Sigmoid colon (tissue), 7 donors: ENCODE data around the gene ENPP1. TPM values are rescaled to one million over a fixed set of nuclear protein-coding genes. Genes with fewer than 3 reads are reported as not detected.

Source experiments
- DNase-seq: peaks from one replicate; pipeline ENCODE4 v3.0.0-alpha.2; 2019
- H3K27ac ChIP-seq, 4 donors: fragments of 200-600 bp; sonication (generic); one replicate each; pipeline ENCODE4 v1.5.1; 2016 to 2019; ENCODE audit warnings: mild to moderate bottlenecking in 1 of 4
- H3K27me3 ChIP-seq, 3 donors: fragments of 200-600 bp; sonication (generic); one replicate each; pipeline ENCODE4 v1.5.1; 2019; ENCODE audit warnings: mild to moderate bottlenecking in 1 of 3
- H3K36me3 ChIP-seq, 4 donors: fragments of 200-600 bp; sonication (generic); one replicate each; pipeline ENCODE4 v1.5.1; 2016 to 2019
- H3K4me1 ChIP-seq, 4 donors: fragments of 200-600 bp; sonication (generic); one replicate each; pipeline ENCODE4 v1.5.1; 2017 to 2019
- H3K4me3 ChIP-seq, 4 donors: fragments of 200-600 bp; sonication (generic); one replicate each; pipeline ENCODE4 v1.5.1; 2017 to 2019; ENCODE audit warnings: mild to moderate bottlenecking in 2 of 4, moderate library complexity in 1 of 4
- H3K9me3 ChIP-seq, 4 donors: fragments of 200-600 bp in 3 of 4; sonication (generic) in 3 of 4; one replicate each; pipeline versions ENCODE4 v1.5.1 to v1.6.1; 2013 to 2019
- EP300 ChIP-seq, 4 donors: sonication (generic); formaldehyde crosslinking; IDR thresholded peaks; one replicate each; pipeline ENCODE4 v1.6.1; 2017; ENCODE audit warnings: antibody characterized with exemption in 4 of 4
- POLR2A ChIP-seq, 2 donors: fragments of 450-650 bp; IDR thresholded peaks; one replicate each; pipeline ENCODE4 v1.6.1; 2016; ENCODE audit warnings: antibody characterized with exemption in 2 of 2, mild to moderate bottlenecking in 2 of 2, moderate library complexity in 2 of 2
- POLR2AphosphoS5 ChIP-seq, 4 donors: sonication (generic); formaldehyde crosslinking; IDR thresholded peaks; one replicate each; pipeline ENCODE4 v1.6.1; 2017; ENCODE audit warnings: antibody characterized with exemption in 4 of 4
- WGBS, 2 donors: extraction: QIAGEN DNeasy Blood & Tissue Kit; methylation state at CpG; one replicate each; pipeline ENCODE4 v1.1.7; 2013; 5-methylcytosine and 5-hydroxymethylcytosine counted together
- intact Hi-C: fragments of 100-400 bp; cut with DNase I; formaldehyde crosslinking; loops from one replicate; pipeline ENCODE4 v1.15.1; 2023
- polyA plus RNA-seq, 3 donors: library from polyadenylated mRNA; stranded (reverse); fragments of 200-250 nt; gene quantifications; one replicate each; pipeline ENCODE4 v1.2.3, GENCODE V29; 2013
- total RNA-seq, 4 donors: library from RNA; depleted of rRNA; stranded (reverse); fragments of >200 nt; gene quantifications; one replicate each; pipeline ENCODE4 v1.1.0, GENCODE V29; 2016
- TF ChIP-seq, protein P1 (sequence below), 4 experiments: fragments of 450-650 bp in 3 of 4; fragments of 200-600 bp in 1 of 4; IDR thresholded peaks; one replicate each; pipeline ENCODE4 v1.5.1; 2016 to 2019; ENCODE audit warnings: antibody characterized with exemption in 4 of 4, mild to moderate bottlenecking in 3 of 4, moderate library complexity in 2 of 4
- donor health status: healthy with polysubstance abuse.
- donor health status: Bipolar disorder and iron deficiency.
- donor health status: healthy.

Gene ENPP1
- total and polyA plus RNA-seq, 7 donors: 1.2 to 7.2 (median 3.6) TPM

DNA sequence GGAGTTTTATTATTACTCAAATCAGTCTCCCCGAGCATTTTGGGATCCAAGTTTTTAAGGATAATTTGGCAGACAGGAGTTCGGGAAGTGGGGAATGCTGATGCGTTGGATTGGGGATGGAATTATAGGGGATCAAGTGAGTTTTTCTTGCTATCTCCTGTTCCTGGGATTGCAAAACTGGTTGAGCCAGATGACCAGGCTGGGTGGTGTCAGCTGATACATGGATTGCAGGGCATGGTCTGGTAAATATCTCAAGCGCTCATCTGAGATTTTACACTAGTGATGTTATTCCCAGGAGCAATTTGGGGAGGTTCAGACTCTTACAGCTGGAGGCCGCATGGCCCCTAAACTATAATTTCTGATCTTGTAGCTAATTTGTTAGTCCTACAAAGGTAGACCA lies 54.7 kb downstream of the ENPP1 start:
- Histone ChIP-seq H3K36me3 (no peaks in the 10 kb centered on the region), H3K4me3 (no peak overlapping the region), H3K4me1 (peaks cover 0 to 6% (median 0%) of the 10 kb centered on the region in 4 donors), H3K27me3 (no peaks in the 10 kb centered on the region), H3K9me3 (no peaks in the 10 kb centered on the region), H3K27ac (no peak overlapping the region)
- intact Hi-C loops: no loop called here
- 49 to 82% methylated on average over 5 of the region's 5 CpGs for WGBS, 2 donors
- TF ChIP-seq POLR2AphosphoS5 (IDR thresholded peaks at IDR 0.05): no peak
- no peak for TF ChIP-seq EP300 (IDR thresholded peaks at IDR 0.05)
- no peak for TF ChIP-seq POLR2A (IDR thresholded peaks at IDR 0.05)
- TF ChIP-seq, protein P1, sequence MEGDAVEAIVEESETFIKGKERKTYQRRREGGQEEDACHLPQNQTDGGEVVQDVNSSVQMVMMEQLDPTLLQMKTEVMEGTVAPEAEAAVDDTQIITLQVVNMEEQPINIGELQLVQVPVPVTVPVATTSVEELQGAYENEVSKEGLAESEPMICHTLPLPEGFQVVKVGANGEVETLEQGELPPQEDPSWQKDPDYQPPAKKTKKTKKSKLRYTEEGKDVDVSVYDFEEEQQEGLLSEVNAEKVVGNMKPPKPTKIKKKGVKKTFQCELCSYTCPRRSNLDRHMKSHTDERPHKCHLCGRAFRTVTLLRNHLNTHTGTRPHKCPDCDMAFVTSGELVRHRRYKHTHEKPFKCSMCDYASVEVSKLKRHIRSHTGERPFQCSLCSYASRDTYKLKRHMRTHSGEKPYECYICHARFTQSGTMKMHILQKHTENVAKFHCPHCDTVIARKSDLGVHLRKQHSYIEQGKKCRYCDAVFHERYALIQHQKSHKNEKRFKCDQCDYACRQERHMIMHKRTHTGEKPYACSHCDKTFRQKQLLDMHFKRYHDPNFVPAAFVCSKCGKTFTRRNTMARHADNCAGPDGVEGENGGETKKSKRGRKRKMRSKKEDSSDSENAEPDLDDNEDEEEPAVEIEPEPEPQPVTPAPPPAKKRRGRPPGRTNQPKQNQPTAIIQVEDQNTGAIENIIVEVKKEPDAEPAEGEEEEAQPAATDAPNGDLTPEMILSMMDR (IDR thresholded peaks at IDR 0.05): no peak
- DNase-seq: no peak

DNA sequence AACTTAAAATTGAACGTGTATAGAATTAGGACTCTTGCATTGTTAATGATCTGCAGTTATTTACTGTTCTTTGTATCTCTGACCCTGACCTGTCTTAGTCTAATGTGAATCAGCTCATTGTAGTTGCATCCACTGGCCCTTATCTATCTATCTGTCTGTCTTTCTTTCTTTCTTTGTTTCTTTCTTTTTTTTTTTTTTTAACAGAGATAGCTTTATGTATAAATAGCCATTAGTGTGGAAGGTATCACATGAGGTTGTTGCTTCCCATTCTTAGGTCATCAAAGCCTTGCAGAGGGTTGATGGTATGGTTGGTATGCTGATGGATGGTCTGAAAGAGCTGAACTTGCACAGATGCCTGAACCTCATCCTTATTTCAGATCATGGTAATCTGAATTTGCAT lies 59.9 kb downstream of the ENPP1 start:
- intact Hi-C loops: no loop called here
- H3K27ac ChIP-seq: no peak overlapping the region
- no peak for TF ChIP-seq POLR2AphosphoS5 (IDR thresholded peaks at IDR 0.05)
- TF ChIP-seq POLR2A (IDR thresholded peaks at IDR 0.05): no peak
- no peak for TF ChIP-seq EP300 (IDR thresholded peaks at IDR 0.05)
- TF ChIP-seq, protein P1 (IDR thresholded peaks at IDR 0.05): no peak
- 74 to 92% methylated on average over 1 of the region's 1 CpG for WGBS, 2 donors
- H3K9me3 ChIP-seq: no peaks in the 10 kb centered on the region
- H3K27me3 ChIP-seq: no peaks in the 10 kb centered on the region
- no peak for DNase-seq
- H3K4me3 ChIP-seq: no peak overlapping the region
- H3K36me3 ChIP-seq: no peaks in the 10 kb centered on the region
- H3K4me1 ChIP-seq: peaks cover 0 to 6% (median 0%) of the 10 kb centered on the region in 4 donors

GRCh38 chr6:131868836-131869235 lies 61.0 kb downstream of the ENPP1 start:
- 93% methylated on average over 3 of the region's 3 CpGs for WGBS, 2 donors
- intact Hi-C loops: no loop called here
- DNase-seq: no peak

GRCh38 chr6:131875647-131876046 lies 67.8 kb downstream of the ENPP1 start:
- WGBS, 2 donors: 22 to 75% methylated on average over 1 of the region's 1 CpG
- H3K27me3 ChIP-seq: no peaks in the 10 kb centered on the region
- H3K36me3 ChIP-seq: peaks cover 0 to 4% (median 0%) of the 10 kb centered on the region in 4 donors
- DNase-seq: no peak
- no peaks in the 10 kb centered on the region for H3K9me3 ChIP-seq
- TF ChIP-seq, protein P1 (IDR thresholded peaks at IDR 0.05): no peak
- no peak for TF ChIP-seq EP300 (IDR thresholded peaks at IDR 0.05)
- no peak for TF ChIP-seq POLR2AphosphoS5 (IDR thresholded peaks at IDR 0.05)
- TF ChIP-seq POLR2A (IDR thresholded peaks at IDR 0.05): no peak
- intact Hi-C loops: no loop called here
- no peak overlapping the region for H3K27ac ChIP-seq
- H3K4me3 ChIP-seq: no peak overlapping the region
- H3K4me1 ChIP-seq: no peaks in the 10 kb centered on the region

More at GRCh38 chr6:131868836-131869235, 61.0 kb downstream of the ENPP1 start:
- H3K4me3 ChIP-seq: no peak overlapping the region
- TF ChIP-seq EP300 (IDR thresholded peaks at IDR 0.05) (no peak), POLR2A (IDR thresholded peaks at IDR 0.05) (no peak), POLR2AphosphoS5 (IDR thresholded peaks at IDR 0.05) (no peak)
- TF ChIP-seq, protein P1 (IDR thresholded peaks at IDR 0.05): no peak
- peaks cover 0 to 4% (median 0%) of the 10 kb centered on the region in 4 donors for H3K4me1 ChIP-seq
- H3K27me3 ChIP-seq: no peaks in the 10 kb centered on the region
- H3K27ac ChIP-seq: no peak overlapping the region
- no peaks in the 10 kb centered on the region for H3K9me3 ChIP-seq
- H3K36me3 ChIP-seq: no peaks in the 10 kb centered on the region

GRCh38 chr6:131876545-131876944 lies 68.7 kb downstream of the ENPP1 start:
- no peak for DNase-seq
- TF ChIP-seq, protein P1 (IDR thresholded peaks at IDR 0.05): no peak
- TF ChIP-seq POLR2A (IDR thresholded peaks at IDR 0.05): no peak
- no peak for TF ChIP-seq POLR2AphosphoS5 (IDR thresholded peaks at IDR 0.05)
- no peak for TF ChIP-seq EP300 (IDR thresholded peaks at IDR 0.05)

More at GRCh38 chr6:131876545-131876944, 68.7 kb downstream of the ENPP1 start:
- H3K27me3 ChIP-seq: no peaks in the 10 kb centered on the region
- no peaks in the 10 kb centered on the region for H3K9me3 ChIP-seq
- H3K27ac ChIP-seq: no peak overlapping the region
- H3K4me3 ChIP-seq: no peak overlapping the region
- no peaks in the 10 kb centered on the region for H3K4me1 ChIP-seq
- peaks cover 0 to 4% (median 0%) of the 10 kb centered on the region in 4 donors for H3K36me3 ChIP-seq
- intact Hi-C loops: no loop called here
